ENCODE measurements around the gene NCKAP5.

The NCKAP5 gene

GRCh38 chr2:133054297-133054696 lies 514.0 kb downstream of the NCKAP5 start:
- no peak for DNase-seq

GRCh38 chr2:133053541-133053940 lies 514.7 kb downstream of the NCKAP5 start:
- DNase-seq, result no peak

DNA sequence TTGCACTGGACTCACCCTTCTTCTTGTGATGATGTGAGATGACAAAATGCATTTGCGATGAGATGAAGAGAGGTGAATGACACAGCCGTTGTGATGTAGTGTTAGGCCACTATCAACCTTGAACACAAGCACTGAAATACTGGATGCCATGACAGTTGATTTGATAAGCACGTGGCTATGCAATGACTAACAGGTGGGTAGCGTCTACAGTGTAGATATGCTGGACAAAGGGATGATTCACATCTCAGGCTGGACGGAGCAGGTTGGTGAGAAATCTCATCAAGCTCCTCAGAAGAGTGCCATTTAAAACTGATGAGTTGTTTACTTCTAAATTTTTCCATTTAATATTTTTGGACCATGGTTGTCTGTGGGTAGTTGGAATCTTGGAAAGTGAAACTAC lies 522.5 kb downstream of the NCKAP5 start:
- DNase-seq, result no peak

DNA sequence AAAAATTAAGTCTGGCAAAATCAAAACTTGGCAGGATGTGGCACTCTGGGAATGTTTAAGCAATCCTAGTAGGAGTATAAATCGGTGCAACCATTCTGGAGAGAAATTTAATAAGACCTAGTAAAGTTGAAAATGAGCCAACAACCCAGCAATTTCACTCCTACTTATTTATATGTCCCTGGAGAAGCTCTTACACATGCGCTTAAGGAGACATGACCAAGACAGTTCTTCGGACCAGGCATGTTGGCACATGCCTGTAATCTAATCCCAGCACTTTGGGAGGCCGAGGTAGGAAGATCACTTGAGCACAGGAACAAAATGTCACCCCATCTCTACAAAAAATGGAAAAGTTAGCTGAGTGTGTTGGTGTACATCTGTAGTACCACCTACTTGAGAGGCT lies 523.7 kb downstream of the NCKAP5 start:
- no peak for DNase-seq

GRCh38 chr2:133040170-133040569 lies 528.1 kb downstream of the NCKAP5 start:
- DNase-seq, result no peak

- no peak for DNase-seq
Observed at GRCh38 chr2:133039531-133039930, 528.7 kb downstream of the NCKAP5 start.

GRCh38 chr2:133026536-133027177 lies 541.6 kb downstream of the NCKAP5 start:
- DNase-seq, result no peak

- DNase-seq, result no peak
Observed at GRCh38 chr2:133025004-133025403, 543.3 kb downstream of the NCKAP5 start.

- DNase-seq, result no peak
Observed at GRCh38 chr2:133012847-133013734, 555.2 kb downstream of the NCKAP5 start.

GRCh38 chr2:133004623-133005022 lies 563.6 kb downstream of the NCKAP5 start:
- DNase-seq, result no peak

- DNase-seq, result no peak
Observed at GRCh38 chr2:132999421-132999820, 568.8 kb downstream of the NCKAP5 start.

GRCh38 chr2:132998221-132998620 lies 570.0 kb downstream of the NCKAP5 start:
- DNase-seq, result no peak

GRCh38 chr2:132991471-132992045 lies 576.7 kb downstream of the NCKAP5 start:
- no peak for DNase-seq

DNA sequence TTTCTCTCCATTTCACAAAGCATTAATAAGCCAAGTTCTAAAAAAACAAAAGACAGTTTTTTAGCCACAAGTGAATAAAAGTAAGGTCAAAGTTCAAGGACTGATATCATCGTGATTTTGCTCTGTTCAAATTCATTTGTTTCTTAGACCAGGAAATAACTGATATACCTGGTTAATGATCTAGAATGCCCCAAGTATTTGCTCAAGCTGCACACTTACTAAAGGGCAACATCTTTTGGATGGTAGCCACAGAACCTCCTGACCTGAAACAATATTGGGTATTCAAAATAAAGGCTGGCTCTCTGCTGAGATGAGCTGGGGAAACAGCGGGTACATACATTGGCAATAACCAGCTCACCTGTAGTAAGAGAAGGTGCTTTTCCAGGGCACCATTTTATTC lies 583.5 kb downstream of the NCKAP5 start:
- DNase-seq, result no peak

DNA sequence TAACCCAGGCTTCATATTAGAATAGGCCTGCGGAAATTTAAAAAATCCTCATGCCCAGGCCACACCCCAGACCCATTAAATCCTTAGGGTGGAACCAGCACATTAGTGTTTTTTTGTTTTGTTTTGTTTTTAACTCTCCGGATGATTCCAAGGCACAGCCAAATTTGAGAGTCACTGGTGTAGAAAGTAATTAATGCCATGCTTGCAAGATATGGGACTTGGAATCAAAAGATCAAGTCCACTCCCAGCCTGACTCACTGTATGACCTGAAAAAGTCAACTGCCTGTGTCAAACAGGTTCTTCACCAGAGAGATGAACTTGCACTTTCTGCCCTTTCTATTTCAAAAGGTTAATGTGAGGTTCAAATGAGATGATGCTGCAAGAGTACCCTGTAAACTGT lies 588.0 kb downstream of the NCKAP5 start:
- DNase-seq, result no peak

- DNase-seq, result no peak
Observed at GRCh38 chr2:132979339-132980093, 588.7 kb downstream of the NCKAP5 start.

DNA sequence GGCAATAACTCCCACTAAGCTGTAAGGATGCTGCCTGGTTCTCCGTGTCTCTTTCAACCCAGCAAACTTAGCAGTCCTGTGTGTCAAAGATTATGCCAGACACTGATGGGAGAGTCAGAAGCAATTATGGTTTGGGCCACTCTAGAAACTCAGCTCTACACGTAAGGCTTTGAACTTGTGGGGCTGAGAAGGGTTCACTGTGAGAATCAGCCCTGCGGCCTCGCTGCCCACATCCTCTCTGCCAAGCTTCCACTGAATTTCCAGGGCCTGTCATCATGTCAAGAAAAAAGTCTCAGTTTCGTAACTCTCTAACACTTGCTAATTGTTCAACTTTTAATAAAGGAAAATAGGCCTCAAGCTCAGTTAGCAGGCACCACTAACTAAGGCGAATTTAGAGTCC lies 589.4 kb downstream of the NCKAP5 start:
- no peak for DNase-seq

GRCh38 chr2:132977812-132978529 lies 590.3 kb downstream of the NCKAP5 start:
- no peak for DNase-seq

GRCh38 chr2:132975193-132976105 lies 592.8 kb downstream of the NCKAP5 start:
- DNase-seq, result no peak

DNA sequence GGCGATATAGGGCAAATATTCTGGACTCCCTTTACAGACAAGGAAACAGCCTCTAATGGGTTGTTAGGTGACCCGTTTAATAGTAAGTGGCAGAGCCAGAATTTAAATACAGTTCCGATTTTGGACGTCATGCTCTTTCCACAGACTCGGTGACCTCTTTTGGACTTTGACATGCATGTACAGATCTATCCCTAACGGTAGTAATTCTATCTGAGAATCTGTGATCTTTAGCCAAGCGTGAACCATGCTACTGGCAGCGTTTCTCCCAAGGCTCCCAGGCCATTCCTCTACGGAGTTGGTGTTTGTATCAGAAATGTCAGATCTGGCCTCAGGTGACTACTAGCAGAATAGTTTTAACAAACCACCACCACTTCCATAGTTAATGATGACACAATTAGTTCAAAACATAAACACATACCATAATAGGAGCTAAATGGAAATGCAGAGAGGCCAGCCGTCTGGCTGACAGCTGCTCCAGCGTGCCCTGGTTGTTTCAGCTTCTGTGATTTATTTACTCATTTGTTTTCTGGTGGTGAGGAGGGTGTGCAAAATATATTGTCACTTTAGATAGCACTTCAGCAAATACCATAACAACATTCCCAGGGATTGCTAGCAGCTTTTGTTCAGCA lies 593.7 kb downstream of the NCKAP5 start:
- no peak for DNase-seq

Measured in NCI-H2107 (cell line).